Measurements from ENCODE around the gene CADM3.

CADM3 gene

DNA sequence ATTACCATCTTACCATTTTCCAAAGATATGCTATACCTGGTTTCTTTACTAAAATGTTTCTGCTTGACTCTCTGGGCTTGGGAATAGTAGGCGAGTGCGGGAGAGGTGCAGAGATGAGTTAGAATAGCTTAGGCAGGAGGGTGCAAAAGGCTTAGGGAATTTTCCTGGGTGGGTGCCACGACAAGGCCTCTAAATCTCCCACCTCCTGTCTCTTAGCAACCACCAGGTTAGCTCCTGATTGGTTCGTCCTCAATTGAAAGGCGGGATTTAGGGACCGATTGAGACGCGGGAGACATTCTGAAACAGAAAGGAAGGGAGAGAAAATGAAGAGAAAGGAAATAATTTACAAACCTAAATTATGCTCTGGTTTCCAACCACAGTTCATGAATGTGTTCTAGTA is 36.4 kb downstream of the CADM3 start:
- DNase-seq = no peak

GRCh38 chr1:159208175-159208825 is 36.9 kb downstream of the CADM3 start:
- no peak for DNase-seq

- DNase-seq = no peak
Observed at GRCh38 chr1:159209061-159209460, 37.6 kb downstream of the CADM3 start.

DNA sequence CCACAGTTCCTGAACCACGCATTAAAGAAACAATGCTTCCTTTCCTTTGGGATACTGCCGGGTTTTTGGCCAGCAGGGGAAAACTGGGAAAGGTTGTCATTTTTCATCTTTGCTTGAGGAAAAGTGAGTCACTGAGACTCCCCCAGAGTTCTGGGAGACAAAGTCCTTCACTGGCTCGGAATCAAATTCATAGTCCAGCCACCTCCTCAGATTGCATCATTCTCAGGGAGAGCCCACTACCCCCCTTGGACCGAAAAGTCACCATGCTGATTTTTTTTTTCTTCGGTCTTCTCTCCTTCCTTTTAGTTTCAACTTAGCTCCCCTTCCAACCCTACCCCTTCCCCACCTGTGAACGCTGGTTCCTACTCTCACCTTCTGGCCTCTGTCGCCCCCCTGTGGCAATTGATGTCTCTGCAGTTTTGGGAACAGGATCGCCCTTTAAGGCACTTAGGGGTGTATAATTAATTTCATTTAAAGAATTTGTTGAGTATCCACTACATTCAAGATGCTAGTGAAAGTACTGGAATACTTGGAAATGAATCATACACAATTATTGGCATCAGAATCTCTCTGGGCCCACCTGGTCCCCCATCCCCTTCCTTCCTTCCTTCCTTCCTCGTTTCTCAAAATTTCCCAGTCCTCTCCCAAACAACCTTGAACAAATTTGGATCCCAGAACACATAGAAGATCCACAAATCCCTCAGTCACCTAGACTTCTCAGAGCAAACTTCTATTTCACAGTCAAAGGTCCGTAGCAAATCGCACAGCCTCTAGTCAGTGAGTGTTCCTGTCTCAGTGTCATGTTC is 40.1 kb downstream of the CADM3 start:
- DNase-seq = peak; percentile 44

- no peak for DNase-seq
Observed at GRCh38 chr1:159212596-159212995, 41.2 kb downstream of the CADM3 start.

DNA sequence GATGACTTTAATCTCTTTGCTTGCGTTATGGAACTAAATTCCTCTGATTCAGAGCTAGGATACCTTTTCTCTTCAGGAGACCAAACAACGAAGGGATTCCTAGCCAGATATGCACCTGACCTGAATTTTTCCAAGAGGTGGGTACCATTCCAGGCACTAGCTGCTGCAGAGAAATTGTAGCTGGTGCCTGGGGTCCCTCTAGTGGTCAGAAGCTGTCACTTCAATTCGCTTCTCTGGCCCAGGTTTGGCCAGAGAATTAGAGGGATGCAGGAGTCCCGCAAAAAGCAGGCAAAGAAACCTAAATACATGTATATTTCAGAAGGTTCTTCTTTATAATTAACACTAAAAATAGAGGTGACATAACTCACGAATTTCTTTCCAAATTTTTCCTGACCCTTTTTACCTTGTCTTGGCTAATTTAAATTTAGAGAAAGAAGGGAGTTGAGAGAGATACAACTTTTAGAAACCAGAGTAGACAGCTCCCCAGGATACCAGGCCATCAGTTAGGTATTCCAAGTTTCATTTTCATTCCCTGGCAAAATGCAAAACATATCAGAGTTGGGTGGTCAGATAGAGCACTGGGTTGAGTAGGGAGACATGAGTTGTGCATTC is 42.8 kb downstream of the CADM3 start:
- DNase-seq = peak; percentile 21

- no peak for DNase-seq
Observed at GRCh38 chr1:159218649-159219636, 47.5 kb downstream of the CADM3 start.

DNA sequence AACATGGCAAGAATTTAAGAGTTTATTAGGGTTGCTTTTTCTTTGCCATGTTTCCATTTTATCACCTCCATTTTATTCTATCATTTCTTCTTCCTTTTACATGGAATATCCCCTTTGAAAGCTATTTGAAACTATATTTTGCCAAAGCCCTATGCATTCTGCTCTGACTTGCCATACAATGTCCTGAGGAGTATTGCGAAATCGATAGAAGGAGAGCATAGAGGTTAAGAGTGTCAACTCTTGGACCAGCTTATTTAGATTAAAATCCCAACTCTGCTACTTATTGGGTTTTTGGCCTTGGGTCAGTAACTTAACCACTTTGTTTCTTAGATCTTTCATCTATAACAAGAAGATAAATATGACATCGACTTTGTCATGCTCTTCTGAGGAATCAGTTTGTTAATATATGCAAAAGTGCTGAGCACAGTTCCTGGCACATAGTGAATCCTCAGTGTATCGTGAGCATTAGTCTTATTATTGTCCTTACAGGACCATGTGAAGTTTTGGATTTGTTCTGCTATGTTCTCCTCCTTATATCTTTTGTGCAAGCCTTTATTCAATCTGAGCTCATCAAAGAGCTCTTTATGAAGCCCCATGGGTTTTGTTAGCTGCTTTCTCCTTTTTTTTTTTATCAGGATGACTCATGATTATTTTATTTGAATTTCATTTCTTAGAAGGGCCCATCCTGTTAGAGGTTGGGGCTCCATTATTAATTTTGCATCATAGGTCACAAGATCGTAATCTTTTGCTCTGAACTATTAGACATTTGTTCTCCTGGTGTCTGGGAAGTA is 50.9 kb downstream of the CADM3 start:
- no peak for DNase-seq

- DNase-seq = no peak
Observed at GRCh38 chr1:159223004-159223403, 51.6 kb downstream of the CADM3 start.

DNA sequence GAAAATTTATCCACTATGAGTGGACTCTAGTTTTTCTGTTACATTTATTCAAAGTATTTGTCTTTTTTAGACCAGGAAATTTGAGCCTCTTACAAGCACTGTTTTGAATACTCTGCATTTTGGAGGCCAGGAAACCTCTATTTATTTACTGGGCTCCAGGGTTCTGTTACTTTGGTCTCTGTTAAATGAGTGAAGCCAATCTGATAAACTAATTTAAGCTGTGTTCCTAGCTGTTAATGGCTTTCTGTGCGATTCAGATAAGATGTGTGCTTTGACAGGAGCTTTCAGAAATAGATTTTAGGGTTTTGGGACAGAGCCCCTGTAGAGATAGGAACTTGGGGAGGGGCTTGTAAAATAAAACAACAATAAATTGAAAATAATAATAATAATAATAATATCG is 57.1 kb downstream of the CADM3 start:
- DNase-seq = no peak

DNA sequence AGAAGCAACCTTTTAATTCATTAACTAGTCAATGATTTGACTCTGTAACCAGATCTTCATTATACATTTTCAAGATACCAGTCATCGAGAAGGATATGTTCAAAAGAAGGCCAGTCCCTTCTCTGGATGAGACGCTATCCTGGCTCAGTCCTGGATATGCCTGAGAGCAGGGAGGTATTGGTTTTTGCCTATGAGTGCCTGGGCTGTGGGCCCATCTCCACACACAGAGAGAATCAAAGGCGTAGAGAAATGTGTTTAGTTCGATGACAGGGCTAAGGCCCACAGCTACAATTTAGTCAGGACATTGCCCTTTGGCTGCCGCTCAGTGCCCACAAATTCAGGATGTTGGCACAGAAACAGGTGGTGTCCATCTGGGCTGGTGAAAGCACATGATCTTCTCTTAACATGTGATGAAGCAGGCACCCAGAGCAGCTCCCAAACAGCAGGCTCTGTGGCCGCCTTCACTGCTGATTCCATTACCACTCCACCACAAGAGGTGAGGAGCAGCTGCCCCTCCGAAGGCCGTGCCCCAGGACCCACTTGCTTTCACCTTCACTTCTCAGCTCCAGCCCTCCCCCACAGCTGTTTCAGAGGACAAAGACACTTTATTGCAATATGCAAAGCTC is 58.0 kb downstream of the CADM3 start:
- no peak for DNase-seq

DNA sequence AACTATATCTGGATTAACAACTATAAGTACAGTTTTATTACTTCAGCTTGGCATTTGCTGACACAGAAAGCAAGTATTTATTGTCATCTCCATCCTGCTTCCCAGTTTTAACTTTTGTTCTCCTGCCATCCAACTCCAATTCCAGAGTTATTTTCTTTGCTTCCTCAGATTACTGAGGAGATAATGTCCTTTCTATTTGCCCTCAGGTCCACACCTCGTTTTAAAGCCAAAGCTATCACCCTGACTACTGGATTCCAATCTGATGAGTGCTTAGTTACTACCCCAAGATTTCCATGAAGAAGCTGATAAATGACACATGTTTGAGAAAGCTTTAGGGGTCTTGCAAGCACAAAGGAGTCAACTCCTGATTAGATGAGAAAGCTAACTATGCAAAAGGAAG is 58.5 kb downstream of the CADM3 start:
- no peak for DNase-seq

DNA sequence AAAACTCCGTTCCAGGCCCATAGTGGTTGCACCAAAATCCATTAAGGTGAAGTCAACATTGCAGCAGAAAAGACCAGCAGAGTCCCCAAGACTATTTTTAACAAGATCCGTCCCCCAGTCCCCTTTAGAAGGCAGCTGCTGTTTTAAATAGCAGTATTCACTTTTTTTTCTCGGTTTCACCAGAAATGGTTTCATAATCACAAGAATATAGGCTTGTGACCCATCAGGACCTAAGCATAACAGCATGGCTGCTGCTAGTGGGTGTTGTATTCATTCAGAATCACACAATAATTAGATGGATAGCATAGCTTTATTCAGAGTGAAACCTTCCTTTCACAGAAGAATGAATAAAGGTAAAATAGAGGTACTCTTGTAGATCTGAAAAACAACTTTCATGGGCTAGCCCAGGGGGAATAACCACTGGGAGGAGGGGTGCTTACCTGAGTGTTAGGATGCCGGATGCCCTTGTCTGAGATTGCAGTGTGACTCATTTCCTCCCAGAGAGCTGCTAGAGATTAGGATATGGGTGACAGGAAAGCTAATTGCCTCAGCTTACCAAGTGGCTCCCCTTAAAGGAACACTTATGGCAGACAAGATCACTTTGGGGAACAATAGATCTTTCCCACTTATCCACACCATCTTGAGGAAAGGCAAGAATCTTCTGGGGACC is 68.3 kb downstream of the CADM3 start:
- DNase-seq = no peak

- no peak for DNase-seq
Observed at GRCh38 chr1:159247266-159247665, 75.9 kb downstream of the CADM3 start.

- DNase-seq = no peak
Observed at GRCh38 chr1:159248311-159248710, 76.9 kb downstream of the CADM3 start.

DNA sequence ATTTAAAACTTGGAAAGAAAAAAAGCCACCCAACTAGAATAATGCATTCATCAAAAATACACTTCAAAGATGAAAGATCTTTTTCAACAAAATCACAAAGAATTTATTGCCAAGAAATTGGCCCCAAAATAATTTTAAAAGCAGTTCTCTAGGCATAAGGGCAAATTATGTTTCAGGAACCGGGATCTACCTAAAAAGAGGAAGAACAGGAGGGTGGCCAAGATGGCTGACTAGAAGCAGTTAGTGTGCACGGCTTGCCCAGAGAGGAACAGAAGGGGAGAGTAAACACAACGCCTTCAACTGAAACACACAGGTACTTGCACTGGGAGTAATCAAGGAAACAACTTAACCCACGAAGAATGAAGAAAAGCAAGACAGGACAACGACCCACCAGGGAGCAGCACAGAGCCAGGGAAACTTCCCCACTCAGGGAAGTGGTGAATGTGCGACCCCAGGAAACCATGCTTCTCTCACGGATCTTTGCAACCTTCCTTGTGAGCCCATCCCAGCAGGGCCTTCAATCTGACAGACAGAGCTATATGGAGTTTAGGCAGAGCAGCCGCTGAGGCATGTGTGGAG is 79.3 kb downstream of the CADM3 start:
- no peak for DNase-seq
